ENCODE data around the gene PRMT9. TPM values are rescaled to one million over a fixed set of nuclear protein-coding genes. Genes with fewer than 3 reads are reported as not detected.

Gene PRMT9
- total and polyA plus RNA-seq, 2 of the 13 experiments (the other 11 are each of a cell fraction or from before 2014, with no cell fraction given) = 4.0 to 9.7 TPM

- TF ChIP-seq ZNF576 (CRISPR knock-in tag; IDR thresholded peaks at IDR 0.05) = no peak
- TF ChIP-seq TERF1 (CRISPR knock-in tag; IDR thresholded peaks at IDR 0.05) = no peak
- no peak for TF ChIP-seq ETS1 (CRISPR knock-in tag; IDR thresholded peaks at IDR 0.05)
- TF ChIP-seq ZBTB42 (CRISPR knock-in tag; IDR thresholded peaks at IDR 0.05) = no peak
- TF ChIP-seq TBP (CRISPR knock-in tag; IDR thresholded peaks at IDR 0.05) = no peak
- no peak for TF ChIP-seq ZNF713 (CRISPR knock-in tag; IDR thresholded peaks at IDR 0.05)
- no peak for TF ChIP-seq RELA (CRISPR knock-in tag; IDR thresholded peaks at IDR 0.05)
- TF ChIP-seq PCBP2 (optimal IDR thresholded peaks at IDR 0.05; ENCODE audit: low read depth, low read length, poor library complexity, severe bottlenecking) = no peak
- TF ChIP-seq MYPOP (CRISPR knock-in tag; IDR thresholded peaks at IDR 0.05) = peak; percentile 92
- peak; percentile 73 for TF ChIP-seq ZBTB40 (IDR thresholded peaks at IDR 0.05)
- TF ChIP-seq ZBTB40 (CRISPR knock-in tag; IDR thresholded peaks at IDR 0.05) = no peak; the same call in 1 of the 2 replicates
- peak; percentile 41; the same call in 1 of the 2 replicates for TF ChIP-seq ZNF580 (CRISPR knock-in tag; IDR thresholded peaks at IDR 0.05; ENCODE audit: borderline replicate concordance, low read depth)
- no peak; the same call in 1 of the 2 replicates for TF ChIP-seq ZNF879 (CRISPR knock-in tag; IDR thresholded peaks at IDR 0.05)
- TF ChIP-seq CBFB (CRISPR knock-in tag; IDR thresholded peaks at IDR 0.05) = no peak
- TF ChIP-seq NRL (CRISPR knock-in tag; IDR thresholded peaks at IDR 0.05; ENCODE audit: borderline replicate concordance) = peak; percentile 88
- TF ChIP-seq ZFAT (CRISPR knock-in tag; conservative IDR thresholded peaks at IDR 0.05) = no peak
- TF ChIP-seq BORCS8-MEF2B (CRISPR knock-in tag; IDR thresholded peaks at IDR 0.05) = peak; percentile 65
These were observed 66.7 kb downstream of the PRMT9 start, which contains the start of gene TMEM184C (continued) for GRCh38 chr4:147617173-147617840.

Measured in HepG2 (cell line).